D721Med (cell line): ENCODE results near the gene TRERF1.

ENCODE experiments used
- DNase-seq: peaks from one replicate; pipeline ENCODE4 v3.0.0; 2011; ENCODE audit warnings: low spot score; ENCODE audit not compliant: insufficient read length
- FAIRE-seq: peaks from 2 replicates; lab custom pipeline; 2011; peaks lifted over from hg19 to GRCh38; lab: Jason Lieb, UNC
- CTCF ChIP-seq: IDR thresholded peaks from 2 replicates; pipeline ENCODE4 v1.5.1; 2012; ENCODE audit warnings: mild to moderate bottlenecking, control low read depth; ENCODE audit not compliant: insufficient read depth; ENCODE audit errors: missing control alignments

Gene TRERF1

GRCh38 chr6:42387336-42387735, 64.4 kb downstream of the TRERF1 start:
- FAIRE-seq, result no peak
- DNase-seq, result no peak
- TF ChIP-seq CTCF, result no peak

- no peak for TF ChIP-seq CTCF
- no peak for FAIRE-seq
- DNase-seq, result no peak
Measured at GRCh38 chr6:42385339-42385738, 66.4 kb downstream of the TRERF1 start.

GRCh38 chr6:42383421-42384205, 68.1 kb downstream of the TRERF1 start:
- no peak for FAIRE-seq

GRCh38 chr6:42381850-42382249, 69.9 kb downstream of the TRERF1 start:
- DNase-seq, result no peak
- no peak for TF ChIP-seq CTCF
- FAIRE-seq, result no peak

More at GRCh38 chr6:42383421-42384205, 68.1 kb downstream of the TRERF1 start:
- DNase-seq, result no peak
- no peak for TF ChIP-seq CTCF

- no peak for TF ChIP-seq CTCF
- FAIRE-seq, result no peak
- DNase-seq, result no peak
Measured at GRCh38 chr6:42380228-42380979, 71.3 kb downstream of the TRERF1 start.

- FAIRE-seq, result no peak
Measured at GRCh38 chr6:42378536-42378935, 73.2 kb downstream of the TRERF1 start.

More at GRCh38 chr6:42378536-42378935, 73.2 kb downstream of the TRERF1 start:
- no peak for TF ChIP-seq CTCF
- DNase-seq, result no peak
